GM19452 (cell line): ENCODE data around the gene HPCAL1.
"Not testable (repeated sequence)": the region's sequence is repeated elsewhere in the genome, so short reads cannot be mapped to it uniquely, and the experiment has no call there.

Source experiments
- ATAC-seq: cut with Tn5 transposase; IDR thresholded peaks from one replicate; pipeline ENCODE4 v1.9.1; 2021; ENCODE audit not compliant: unreplicated experiment

HPCAL1 gene

DNA sequence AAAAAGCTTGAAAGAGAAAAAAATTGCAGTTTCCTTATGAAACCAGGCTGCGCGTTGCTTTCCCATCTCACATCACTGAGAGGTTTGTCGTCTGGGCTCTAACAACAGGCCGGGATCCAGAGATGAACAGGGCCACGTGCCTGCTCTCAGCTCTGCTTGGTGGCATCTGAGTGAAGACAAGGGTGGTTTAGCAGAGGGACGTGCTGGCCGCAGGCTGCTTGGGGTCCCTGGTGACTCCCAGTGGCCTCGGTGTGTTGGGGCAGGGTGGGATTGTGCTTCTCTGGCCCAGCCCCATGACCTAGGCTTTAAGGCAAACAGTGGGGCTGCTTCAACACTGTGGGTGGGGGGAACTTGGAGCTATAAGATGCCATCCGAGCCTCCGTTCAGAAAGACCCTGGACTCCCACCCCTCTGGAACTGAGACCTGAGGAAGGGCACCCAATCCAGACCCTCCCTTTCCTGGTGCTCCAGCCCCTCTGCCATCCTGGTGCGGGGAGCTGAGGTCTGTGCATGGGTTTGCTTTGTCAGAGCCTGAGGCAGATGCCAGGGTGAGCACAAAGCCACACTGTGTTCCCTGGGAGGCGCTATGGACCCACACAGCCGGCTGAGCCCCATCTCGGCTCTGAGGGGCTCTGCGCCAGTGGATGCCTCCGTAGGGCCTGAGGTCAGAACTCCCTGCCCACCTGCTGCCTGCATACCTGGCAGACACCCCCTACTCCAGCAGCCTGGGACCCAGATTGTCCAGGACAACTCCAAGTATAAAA lies 18.4 kb upstream of the HPCAL1 start:
- no peak for ATAC-seq

DNA sequence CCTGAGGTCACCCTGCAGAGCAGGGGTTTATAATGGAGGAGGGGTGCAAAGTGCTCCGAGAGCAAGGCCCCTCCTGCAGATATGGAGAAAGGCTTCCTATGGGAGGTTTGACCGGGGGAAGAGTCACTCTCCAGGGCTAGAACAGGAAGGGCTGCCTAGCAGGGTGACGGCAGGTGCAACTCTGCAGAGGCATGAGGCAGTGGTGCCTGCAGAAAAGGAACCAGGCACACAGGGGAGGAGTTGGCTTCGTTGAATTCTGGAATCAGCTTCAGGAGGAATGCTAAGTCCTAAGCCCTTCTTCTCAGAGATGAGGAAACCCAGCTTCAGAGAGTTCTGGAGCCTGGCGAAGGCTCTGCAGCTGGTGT lies 17.5 kb upstream of the HPCAL1 start:
- ATAC-seq = no peak

DNA sequence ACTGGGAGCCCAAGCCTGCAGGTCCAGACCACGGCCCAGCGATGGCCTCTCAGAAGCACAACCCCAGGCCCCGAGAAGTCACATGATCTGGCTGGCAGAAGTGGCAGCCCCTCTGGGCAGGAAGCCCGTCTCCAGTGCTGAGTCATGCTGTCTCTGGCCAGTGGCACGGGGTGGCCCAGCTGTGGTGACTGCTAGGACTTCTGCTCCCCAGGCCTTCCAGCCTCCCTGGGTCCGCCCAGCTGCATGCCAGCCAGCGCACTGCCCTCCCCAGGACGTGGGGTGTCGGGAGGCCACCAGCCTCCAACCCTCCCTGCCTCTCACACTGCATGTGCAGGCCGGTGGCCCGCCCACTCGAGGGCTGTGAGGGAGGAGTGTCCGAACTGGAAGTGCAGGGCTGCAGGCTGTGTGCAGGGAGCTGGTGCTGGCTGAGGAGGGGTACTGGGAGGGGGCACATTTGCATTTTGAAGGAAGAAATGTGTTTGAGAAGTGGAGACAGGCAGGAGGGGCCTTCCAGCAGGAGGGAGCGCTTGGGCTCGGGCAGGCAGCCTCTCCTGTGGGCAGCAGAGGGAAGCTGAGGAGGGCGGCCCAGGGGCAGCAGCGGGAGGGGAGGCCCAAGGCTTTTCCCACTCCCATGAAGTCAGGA lies 17.0 kb upstream of the HPCAL1 start:
- no peak for ATAC-seq

DNA sequence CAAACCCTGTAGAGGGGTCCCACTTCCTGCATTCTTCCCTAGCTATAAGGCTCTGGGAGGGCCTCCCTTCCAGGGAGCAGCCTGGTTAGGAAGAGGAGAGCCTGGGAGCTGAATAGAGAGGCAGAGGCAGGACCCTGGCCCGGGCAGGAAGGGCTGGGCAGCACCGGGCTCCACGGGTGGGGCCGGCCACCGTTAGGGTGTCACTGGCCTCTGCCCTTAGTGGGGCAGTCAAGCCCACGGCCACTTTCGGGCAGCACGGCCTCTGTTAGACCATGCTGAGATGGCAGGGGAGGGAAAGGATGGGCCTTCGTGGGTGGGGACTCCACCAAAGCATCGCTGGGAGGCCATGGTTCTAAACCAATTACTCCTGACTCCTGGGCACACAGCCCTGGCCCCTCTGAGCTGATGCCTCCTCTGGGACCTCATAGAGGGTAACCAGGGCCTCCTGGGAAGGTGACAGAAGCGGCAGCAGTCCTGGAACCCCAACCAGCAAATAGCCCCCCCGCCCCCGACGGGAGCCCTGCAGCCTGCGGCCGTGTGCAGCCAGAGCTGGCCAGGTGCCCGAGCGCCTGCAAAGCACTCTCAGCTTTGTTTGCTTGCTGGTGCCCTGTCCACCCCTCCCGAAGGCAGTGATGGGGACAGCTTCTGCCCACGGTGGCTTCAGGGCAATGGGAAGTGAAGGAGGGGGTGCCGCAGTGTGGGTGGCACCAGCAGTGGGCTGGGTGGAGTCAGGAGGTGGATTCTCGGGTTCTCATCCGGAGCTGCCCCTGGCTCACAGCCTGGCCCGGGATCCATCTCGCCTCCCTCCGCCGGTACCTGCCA lies 16.3 kb upstream of the HPCAL1 start:
- ATAC-seq = no peak

GRCh38 chr2:10287761-10288160 lies 14.9 kb upstream of the HPCAL1 start:
- no peak for ATAC-seq

- no peak for ATAC-seq
These were observed 14.1 kb upstream of the HPCAL1 start for GRCh38 chr2:10288606-10289005.

DNA sequence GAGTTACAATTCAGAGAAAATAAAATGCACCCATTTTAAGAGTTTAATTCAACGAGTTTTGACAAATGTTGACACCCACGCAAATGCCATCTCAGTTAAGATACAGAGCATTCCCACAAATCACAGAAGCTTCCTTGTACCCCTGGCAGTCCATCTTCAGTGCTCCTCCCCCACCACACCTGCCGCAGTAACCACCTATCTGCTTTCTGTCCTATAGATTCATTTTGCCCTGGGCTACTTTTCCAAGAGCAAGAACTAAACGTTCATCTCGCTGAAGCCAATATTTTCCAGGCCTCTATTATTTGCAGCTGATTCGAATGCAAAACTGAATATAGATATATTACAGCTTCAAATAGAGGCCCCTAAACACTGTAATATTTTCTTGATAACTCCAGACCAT lies 13.4 kb upstream of the HPCAL1 start:
- no peak for ATAC-seq

GRCh38 chr2:10289891-10290290 lies 12.8 kb upstream of the HPCAL1 start:
- ATAC-seq = no peak

- not testable (repeated sequence) for ATAC-seq
These were observed 11.3 kb upstream of the HPCAL1 start for GRCh38 chr2:10291376-10291775.

DNA sequence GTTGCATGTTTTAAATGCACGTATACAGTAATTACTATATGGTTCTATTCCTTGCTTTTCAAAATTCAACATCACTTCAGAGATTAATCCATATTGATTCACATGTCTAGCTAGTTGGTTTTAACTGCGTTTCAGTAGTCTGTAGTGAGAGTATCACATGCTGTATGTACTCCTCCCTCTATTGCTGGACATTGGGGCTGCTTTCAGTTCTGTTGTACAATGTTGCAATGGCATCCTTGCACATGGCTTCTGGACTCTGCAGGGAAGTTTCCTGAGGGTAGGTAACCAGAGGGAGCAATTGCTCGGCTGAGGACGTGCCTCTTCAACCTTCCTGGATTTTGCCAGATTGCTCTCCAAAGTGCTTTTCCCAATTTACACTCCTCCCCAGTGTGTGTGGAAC lies 10.7 kb upstream of the HPCAL1 start:
- ATAC-seq = no peak

DNA sequence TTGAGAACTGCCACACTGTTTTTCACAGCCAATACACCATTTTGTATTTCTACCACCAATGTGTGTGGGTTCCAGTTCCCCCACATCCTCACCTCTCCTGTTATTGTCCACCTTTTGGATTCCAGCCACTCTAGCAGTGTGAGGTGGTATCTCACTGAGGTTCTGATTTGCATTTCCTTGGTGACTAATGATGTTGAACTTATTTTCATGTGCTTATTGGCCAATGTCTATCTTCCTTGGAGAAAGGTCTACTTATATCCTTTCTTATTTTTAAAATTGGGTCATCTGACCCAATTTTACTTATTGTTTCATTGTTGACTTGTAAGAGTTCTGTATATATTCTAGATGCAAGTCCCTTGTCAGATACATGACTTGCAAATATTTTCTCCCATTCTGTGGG lies 9.1 kb upstream of the HPCAL1 start:
- no peak for ATAC-seq

- ATAC-seq = no peak
These were observed 8.6 kb upstream of the HPCAL1 start for GRCh38 chr2:10294077-10294476.

- ATAC-seq = not testable (repeated sequence)
These were observed 7.1 kb upstream of the HPCAL1 start for GRCh38 chr2:10295649-10296048.

DNA sequence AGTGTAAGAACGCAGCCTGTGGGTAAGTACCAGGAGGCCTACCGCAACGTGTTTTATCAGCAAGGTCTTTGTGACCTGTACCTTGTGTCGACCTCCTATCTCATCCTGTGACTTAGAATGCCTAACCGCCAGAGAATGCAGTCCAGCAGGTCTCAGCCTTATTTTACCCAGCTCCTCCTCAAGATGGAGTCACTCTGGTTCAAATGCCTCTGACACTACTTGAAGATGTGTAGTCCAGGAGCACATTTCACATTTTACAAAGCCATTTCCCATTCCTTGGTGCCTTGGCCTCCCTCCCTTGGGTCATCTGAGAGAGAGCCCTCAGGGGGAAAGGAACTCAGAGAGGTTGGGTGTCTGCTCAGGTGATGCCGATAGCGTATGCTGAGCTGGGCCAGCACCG lies 6.6 kb upstream of the HPCAL1 start:
- ATAC-seq = no peak

GRCh38 chr2:10297191-10297830 lies 5.4 kb upstream of the HPCAL1 start:
- no peak for ATAC-seq

DNA sequence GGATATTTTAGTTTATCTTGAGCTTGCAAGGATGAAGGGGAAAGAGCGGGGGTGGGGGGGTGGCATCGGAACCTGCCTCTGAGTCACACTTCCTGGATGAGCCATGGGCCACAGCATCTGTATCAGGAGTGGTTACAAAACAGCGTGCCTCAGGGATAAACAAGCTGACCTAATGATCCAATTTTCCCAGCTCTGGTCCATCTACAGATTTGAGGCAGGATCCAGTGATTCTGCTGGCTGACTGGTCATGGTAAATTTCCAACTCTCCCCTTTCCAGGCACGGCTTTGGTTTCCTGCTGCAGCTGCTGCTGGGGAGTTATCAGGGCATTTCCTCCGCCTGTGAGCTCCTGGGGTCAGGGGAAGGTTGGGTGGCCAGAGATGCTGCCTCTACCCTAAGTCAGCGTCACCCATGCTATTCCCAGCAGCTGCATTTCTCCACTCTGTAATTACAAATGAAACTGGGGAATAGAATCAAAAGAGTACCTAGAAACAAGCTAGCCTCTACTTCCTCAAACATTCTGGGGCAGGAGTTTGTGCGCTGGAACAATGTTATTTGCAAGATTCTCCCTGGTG lies 4.7 kb upstream of the HPCAL1 start:
- no peak for ATAC-seq

- not testable (repeated sequence) for ATAC-seq
These were observed 3.9 kb upstream of the HPCAL1 start for GRCh38 chr2:10298777-10299176.

DNA sequence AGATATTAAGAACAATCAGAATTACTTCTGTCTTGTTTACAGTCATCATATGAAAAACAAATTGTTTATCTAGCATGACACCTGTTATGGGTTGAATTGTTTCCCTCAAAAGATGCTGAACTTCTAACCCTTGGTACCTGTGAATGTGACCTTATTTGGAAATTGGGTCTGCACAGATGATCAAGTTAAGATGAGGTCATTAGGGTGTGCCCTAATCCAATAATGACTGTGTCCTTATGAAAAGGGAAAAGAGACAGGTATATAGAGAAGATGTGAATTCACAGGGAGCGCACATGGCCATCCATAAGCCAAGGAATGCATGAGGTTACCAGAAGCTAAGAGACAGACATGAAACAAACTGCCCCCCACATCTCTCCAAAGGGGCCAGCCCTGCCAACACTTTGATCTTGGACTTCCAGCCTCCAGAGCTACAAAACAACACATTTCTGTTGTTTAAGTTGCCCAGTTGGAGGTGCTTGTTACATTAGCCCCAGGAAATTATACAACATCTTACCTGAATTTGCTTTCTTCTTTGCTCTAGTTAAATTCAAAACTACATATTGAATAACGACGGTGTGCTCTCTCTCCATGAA lies 2.3 kb upstream of the HPCAL1 start:
- ATAC-seq = no peak

GRCh38 chr2:10300997-10301940 lies 1.4 kb upstream of the HPCAL1 start:
- ATAC-seq = no peak
